Inflammatory macrophage treated with lipopolysaccharide for 4 hours (primary cell): ENCODE results near the gene GATD1.

Source experiments
- DNase-seq: peaks from one replicate; pipeline ENCODE4 v3.0.0-alpha.2; 2020

GATD1 gene

GRCh38 chr11:795634-796564 lies 18.6 kb upstream of the GATD1 start:
- DNase-seq: peak; percentile 93

- DNase-seq: no peak
These were observed 17.7 kb upstream of the GATD1 start for GRCh38 chr11:794766-795633.

DNA sequence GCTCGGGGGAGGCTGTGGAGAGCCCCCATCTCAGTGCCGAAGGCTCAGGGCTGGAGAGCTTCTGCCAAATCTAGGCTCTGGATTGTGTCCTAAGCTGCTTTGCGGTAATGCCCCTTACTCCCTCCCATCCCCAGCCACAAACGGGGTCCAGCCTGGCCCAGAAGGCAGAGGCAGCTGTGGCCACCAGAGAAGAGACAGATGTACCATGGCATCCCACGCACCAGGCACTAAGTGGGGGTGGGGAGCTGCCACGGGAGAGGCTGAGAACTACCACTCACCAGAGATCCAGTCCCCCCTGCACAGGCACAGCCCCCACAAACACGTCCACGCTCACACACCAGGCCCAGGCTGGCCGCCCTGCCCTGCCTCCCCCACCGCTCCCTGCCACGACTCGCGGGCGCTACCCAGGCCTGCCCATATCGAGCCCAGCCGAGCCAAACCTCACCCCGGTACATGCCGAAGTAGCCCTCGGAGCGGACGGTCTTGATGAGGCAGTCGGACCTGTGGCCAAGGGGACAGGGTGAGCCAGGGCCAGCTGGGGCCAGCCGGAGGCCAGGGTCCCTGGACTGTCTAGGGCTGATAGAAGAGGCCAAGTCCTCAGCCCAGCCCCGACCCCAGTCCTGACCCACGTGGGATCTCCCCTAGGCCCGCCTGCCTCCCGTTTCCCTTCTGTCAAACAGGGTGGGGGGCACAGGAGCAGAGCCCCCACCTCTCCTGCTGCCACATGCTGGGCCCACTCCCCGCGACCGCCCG lies 16.9 kb upstream of the GATD1 start:
- DNase-seq: no peak

DNA sequence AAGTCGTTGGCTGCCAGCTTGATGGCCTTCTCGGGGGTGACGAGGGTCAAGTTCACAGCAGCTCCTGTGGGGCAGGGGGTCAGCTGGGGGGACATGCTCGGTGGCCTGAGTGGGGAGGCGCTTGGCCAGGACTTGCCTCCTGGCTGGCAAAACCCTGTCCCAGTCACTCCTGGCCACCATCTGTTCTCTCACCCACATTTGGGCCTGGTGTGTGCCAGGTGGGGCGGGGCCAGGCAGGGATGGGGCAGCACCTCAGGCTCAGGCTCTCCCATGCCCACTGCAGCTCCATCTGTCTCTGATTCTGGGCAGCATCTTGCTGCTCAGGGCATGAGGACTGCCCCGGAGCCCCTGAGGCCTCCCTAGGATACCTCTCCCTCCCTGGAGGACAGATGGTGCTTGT lies 16.3 kb upstream of the GATD1 start:
- DNase-seq: no peak

DNA sequence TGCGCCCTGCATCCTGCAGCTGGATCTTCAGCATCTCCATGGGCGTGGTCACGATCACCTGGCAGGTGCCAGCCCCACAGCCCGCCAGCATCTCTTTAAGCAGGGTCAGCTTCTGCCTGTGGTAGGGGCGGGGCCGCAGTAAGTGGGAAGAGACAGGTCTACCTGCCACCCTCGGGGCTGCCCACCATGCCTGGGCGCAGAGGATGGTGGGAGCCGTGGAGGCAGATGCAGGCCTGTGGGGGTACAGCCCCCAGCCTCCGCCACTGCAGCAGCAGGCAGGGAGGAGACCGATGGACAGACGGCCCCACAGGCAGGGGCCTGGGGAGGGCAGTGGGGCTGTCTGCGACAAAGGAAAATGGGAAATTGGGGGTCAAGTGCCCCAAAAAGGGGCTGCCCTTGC lies 15.6 kb upstream of the GATD1 start:
- DNase-seq: no peak

GRCh38 chr11:792535-792821 lies 15.2 kb upstream of the GATD1 start:
- DNase-seq: no peak

GRCh38 chr11:791658-792534 lies 14.6 kb upstream of the GATD1 start:
- no peak for DNase-seq

DNA sequence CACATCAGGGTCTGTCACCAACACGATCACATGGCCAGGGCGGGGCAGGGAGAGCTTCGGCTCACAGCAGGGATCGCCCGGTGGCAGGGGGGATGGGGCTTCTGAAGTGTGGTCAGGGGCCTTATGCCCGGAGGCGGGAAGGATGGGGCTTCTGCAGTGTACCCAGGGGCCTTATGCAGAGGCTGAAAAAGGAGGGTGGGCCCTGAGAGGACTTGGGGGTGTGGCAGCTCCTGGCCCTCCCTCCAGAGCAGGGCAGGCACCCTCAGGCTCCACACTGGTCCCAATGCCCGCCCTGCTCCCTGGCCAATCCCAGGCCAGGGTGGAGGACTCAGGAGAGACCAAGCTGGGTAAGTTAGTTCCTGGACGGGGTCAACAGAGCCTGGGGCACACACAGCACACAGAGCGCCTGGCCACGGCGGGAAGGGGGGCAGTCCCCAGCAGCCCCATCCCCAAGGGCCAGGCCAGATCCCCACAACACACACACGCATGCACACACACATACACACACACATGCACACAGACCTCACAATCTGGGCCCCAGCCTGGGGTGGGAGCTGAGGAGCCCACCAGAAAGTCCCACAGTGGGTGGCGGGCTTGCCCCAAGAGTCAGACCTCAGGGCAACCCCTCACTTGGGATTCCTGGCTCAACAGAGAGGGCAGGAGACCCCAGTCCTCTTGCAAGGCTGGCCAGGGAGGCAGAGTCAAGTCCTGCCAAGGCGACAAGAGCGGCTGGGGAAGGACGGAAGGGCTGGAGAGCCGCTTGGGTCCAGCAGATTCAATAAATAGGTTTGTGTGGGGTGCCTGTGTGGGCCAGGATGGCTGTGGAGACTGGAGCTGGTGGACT lies 13.7 kb upstream of the GATD1 start:
- DNase-seq: no peak

DNA sequence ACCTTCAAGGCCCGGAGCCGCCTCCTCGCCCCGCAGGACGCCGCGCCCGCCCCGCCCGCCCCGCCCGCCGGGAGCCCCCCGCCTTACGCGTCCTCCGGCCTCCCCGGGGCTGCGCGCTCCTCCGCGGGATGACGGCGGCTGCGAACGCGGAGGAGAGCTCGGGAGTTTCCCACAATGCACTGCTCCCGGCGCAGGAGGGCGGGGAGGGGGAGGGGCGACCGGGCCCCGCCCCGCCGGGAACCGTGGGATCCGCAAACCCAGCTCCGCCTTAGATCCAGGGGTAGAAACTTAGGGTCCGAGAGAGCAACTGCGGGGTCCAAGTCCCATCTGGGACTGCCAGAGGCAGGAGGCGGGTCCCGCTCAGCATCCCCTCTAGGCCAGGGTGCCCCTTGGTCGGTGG lies 12.7 kb upstream of the GATD1 start, which contains the start of gene CEND1:
TSS of gene CEND1 (minus strand) at position 148 of the 400 bp plus-strand sequence. CDS start 1,514 bp downstream, outside the sequence.
- peak; percentile 14 for DNase-seq

GRCh38 chr11:788953-789940 lies 12.0 kb upstream of the GATD1 start:
- DNase-seq: no peak

DNA sequence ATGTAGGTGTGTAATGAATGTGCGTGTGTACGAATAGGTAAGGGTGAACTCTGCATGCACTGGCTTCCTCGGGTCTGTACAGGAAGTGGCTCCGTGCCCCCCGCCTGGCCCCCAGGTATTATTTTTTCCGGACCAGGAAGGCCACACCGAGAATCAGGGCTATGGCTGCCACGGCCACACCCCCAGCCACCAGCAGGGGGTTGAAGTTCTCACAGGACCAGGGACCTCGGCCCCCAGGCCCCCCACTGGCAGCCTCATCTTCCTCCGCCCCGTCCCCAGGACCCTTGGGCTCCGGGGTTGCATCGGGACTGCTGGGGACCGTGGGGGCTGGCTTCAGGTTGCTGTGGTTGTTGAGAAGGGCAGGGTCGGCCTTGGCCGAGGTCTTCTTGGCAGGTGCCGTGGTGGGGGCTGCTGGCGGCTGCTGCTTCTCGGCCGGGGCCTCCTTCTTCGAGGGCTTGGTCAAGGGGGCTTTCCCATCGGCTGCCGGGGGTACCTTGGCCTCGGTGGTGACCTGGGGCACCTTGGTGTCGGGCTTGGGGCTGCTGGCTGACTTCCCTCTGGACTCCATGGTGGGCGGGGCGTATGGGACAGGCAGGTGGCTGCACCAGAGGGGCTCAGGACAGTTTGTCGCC lies 10.8 kb upstream of the GATD1 start:
- DNase-seq: no peak

- DNase-seq: no peak
These were observed 9.9 kb upstream of the GATD1 start for GRCh38 chr11:787084-787675.

DNA sequence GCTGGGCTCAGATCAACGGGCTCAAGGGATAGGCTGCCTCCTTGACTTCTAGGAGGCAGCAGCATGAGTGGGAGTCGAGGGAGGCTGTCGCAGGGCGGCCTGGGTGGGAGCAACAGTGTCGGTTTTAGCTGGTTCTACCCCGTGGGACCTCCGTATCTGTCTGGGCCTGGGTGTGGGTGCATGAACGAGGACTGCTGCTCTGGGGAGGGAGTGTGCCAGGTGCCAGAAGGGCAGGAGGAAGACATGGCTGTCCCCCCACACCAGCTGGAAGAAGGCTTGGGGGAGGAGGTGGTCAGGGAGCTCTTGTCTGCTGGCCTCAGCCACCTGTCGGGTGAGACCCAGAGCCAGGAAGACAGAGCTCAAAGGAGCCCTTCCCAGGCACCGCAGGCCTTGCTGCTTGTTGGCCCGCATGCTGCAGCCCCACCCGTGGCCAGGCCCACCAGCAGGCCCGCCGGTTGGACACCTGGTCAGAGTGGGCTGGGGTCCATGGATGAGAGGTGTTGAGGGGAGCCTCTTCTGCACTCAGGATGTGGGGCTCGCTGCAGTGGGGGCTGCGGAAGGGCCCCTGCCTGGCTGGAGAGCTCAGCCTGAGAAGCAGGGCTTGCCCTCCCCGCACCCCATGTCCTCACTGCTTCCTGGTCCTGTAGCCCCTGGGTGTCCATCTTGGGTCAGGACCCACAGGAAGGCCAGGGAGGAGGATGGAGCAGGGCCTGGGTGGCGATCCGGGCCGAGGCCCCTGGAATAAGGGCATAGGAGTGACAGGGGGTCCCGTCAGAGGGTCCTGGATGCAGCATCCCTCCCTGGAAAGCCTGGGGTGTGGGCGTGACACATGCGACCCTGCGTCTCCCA lies 9.2 kb upstream of the GATD1 start:
- DNase-seq: no peak

DNA sequence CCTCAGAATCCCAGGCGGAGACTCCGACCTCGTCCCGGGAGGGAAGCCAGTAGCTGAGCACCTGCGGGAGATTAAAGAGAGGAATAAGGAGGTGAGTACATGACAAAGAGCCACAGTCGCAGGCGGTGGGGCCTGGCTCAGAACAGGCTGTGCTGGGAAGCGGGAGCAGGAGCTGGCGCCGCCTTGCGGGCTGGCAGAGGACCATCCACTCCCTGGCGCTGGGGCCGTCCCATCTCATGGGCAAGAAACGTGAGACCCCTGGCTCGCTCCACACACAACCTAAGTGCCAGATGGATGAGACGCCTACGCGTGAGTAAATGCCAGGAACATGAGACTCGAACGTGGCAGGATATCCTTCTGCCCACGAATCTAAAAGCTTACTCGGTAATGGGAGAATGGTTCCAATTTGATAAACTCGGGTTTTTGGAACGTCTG lies 6.3 kb upstream of the GATD1 start:
- DNase-seq: no peak

DNA sequence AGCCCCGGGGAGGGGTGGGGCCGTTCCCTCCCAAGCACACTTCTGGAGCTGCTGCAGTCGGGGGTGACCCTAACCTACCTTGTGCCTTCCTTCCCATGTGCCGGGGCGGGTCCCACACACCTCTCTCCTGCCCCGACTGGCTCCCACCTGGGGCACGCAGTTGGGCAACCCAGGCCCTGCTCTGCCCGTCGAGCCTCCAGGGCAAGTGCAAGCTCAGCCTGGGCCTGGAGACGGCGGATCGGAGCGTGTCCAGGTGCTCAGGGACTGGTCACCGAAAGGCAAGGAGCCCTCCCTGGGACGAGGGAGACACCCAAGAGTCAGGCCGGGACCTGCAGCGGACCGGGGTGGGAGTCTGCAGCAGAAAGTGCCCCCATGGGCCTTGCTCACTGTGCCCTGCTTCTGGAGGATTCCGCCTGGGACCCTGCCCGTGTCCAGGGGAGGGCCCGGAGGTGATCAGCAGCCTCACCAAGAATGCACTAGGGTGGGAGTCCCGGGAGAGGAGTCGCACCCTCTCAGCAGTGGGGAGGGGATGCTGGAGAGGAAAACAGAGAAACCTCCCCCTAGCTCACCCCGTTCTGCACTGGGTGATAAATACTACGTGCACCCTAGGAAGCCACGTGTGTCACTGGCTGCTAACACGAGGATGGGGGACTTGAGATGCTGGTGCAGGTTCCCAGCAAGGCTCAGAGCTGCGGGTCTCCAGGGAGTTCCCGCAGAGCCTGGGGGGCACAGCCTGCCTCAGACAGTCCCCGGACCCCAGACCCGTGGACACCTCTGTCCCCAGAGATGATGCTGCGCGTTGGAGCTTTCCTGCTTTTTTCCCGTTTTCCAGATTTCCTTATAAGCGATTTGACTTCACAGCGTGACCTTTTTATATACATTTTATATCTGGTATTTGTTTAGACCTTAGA lies 5.2 kb upstream of the GATD1 start:
- no peak for DNase-seq

- no peak for DNase-seq
These were observed 2.8 kb upstream of the GATD1 start for GRCh38 chr11:779955-780532.
